Iris pigment epithelial cell (primary cell): ENCODE results near the gene APOC1.
A peak's percentile ranks its signal among the peaks of the same experiment; 100 is the strongest.
"Not testable (repeated sequence)": the region's sequence is repeated elsewhere in the genome, so short reads cannot be mapped to it uniquely, and the experiment has no call there.

Experiments
- DNase-seq: peaks from one replicate; pipeline ENCODE4 v3.0.0-alpha.2; 2011; ENCODE audit warnings: low read depth

Gene APOC1

DNA sequence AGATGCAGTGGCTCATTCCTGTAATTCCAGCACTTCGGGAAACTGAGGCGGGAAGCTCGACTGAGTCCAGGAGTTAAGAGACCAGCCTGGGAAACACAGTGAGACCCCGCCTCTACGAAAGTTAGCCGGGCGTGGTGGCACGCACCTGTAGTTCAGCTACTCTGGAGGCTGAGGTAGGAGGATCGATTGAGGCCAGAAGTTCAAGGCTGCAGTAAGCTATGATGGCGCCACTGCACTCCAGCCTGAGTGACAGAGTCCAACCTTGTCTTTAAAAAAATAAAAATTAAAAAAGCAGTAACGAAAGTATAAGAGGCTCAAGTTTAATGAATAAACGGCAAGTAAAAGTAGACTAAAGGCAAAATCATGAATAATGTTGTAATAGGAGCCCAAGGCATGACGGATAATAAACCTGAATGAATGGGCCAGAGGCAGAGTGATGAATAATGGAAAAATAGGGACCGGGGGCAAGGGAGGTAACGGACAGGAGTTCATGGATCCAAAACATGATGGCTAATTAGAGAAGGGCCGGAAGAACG lies 24.5 kb upstream of the APOC1 start:
- DNase-seq = no peak

DNA sequence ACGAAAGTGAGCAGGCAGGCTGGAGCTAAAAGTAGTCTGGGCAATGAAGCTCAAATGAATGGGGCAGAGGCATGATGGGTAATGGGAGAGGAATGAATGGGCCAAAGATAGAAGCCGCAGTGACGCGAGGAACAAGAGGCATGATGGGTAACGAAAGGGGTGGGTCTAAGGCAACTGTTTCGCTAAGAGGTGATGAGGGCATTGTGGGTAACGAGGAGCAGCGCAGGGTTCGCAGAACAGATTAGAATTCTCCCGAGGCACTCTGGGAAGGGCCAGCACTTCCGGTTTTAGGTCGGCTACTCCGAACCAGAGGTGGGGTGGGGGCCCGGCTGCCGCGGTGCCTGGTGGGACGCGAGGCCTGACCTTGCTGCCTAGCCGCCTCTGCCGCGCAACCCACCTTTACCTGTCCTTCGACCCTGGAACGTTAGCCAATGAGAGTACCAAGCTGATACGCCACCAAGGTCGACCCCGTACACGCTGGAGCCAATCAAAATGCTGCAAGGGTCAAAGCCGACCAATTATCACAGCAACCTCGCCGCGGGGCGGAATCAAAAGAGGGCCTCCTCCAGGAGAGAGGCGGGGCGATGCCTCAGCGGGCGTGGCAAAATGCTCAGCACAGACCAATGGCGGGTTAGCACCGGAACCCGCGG lies 23.9 kb upstream of the APOC1 start:
- DNase-seq = peak; percentile 100

DNA sequence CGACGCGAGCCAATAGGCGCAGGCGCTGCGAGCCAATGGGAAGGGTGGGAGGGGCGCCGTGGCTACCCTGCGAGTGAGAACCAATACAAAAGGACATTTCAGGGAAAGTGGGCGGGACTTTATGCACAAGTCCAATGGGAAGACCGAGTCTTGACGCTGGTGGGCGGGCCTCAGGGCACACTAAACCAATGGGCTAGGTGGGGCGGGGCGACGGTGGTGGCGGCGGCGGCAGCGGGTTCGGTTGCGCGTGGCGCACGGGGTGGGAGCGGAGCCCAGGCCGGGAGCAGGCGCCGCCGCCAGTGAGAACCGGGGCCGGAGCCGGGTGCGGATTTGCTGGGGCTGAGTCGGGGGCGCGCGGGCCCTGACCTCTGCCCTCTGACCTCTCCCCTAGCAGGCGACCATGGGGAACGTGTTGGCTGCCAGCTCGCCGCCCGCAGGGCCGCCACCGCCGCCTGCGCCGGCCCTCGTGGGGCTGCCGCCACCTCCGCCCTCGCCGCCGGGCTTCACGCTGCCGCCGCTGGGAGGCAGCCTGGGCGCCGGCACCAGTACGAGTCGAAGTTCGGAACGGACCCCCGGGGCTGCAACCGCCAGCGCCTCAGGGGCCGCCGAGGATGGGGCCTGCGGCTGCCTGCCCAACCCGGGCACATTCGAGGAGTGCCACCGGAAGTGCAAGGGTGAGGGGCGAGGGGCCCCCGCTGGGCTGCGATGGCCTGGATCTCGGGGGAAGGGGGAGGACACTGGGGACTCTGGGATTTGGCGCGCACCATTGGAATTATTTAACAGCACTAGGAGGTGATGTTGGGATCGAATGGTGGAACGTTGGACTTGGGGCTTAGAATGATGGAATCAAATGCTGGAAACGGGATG lies 23.2 kb upstream of the APOC1 start, which contains the start of gene TOMM40:
TOMM40 (plus strand) TSS at position 239 of the 867 bp plus-strand sequence; CDS start at position 401, 162 bp downstream.
- DNase-seq = peak; percentile 99

DNA sequence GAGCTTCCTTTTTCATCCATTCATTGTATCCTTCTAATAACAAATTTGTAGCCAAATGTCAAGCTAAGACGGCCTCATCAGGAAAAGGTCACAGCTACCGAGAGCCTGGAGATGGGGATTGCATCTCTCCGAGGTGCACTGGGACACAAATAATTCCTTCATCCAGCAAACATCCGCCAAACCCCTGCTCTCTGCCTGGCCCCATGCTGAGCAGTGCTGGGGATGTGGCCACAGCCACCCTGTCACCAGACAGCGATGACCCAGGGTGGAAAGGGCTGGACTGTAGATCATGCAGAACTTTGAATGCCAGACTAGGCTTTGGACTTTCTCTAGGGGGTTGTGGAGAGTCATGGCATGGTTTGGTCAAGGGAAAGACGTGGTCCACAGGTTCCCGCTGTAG lies 21.5 kb upstream of the APOC1 start:
- DNase-seq = no peak

DNA sequence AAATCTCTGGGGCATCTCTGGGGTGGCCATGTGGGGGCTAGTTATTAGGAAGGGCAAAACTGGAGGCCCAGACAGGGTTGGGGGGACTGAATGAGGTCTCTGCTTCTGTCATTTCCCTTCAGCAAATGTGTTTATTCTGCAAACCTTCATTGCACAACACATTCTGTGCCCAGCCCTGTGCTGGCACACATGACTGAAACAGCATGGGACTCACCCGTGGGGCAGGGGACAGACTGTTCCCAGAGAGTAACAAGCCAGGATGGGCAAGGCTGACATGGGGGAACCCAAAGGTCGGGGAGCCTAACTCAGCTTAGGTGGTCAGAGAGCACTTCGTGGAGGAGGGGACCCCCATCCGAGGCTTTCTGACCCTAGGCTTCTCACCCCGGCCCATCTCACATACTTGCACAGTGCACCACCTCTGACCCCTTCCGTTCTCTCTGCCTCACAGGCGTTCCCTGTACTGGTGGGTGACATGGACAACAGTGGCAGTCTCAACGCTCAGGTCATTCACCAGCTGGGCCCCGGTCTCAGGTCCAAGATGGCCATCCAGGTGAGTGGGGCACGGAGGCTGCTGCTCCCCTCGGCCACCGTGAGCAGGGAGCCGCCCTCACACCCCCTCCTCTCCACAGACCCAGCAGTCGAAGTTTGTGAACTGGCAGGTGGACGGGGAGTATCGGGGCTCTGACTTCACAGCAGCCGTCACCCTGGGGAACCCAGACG lies 20.9 kb upstream of the APOC1 start:
- no peak for DNase-seq

DNA sequence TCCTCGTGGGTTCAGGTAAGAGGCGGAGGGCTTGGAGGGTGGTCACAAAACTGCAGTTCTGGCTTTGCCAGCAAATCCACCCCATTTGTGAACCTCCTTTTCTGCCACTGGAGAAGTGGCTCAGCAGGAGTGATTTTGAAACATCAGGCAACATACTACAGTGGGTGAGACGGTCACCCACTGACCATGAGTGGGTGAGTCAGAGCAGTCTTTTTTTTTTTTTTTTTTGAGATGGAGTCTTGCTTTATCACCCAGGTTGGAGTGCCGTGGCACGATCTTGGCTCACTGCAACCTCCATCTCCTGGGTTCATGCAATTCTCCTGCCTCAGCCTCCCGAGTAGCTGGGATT lies 20.4 kb upstream of the APOC1 start:
- no peak for DNase-seq

DNA sequence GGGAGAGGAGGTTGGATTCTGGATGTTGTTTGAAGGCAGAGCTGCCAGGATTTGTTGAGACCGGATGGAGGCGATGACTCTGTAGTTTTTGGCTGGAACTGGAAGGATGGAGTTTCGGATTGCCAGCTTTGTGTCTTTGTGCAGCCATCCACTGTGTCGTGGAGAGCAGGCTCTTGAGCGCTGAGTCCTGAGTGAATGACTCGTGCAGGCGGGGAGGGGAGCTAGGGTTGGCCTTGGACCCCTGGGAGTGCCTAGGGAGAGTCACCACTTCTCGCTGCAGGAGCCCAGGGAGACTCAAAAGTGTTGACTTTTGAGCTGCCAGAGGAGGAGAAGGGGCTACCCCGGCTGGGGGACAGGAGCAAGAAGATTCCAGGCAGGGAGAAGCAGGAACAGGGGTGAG lies 19.5 kb upstream of the APOC1 start:
- DNase-seq = no peak

DNA sequence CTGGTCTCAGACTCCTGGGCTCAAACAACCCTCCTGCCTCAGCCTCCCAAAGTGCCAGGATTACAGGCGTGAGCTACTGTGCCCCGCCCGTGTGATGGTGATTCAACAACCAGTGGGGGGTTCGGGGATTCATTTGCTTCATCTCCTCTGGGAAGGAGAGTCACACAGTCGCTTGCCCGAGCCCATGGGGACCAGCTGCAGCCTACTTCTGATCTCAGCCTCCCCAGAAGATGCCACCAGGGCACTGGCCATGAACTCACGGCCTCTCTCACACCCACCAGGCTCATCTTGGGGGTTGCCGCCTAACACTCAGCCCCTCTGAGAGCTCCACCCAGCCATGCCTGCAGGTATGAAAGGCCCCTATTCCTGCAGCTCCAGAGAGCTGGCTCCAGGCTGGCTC lies 16.6 kb upstream of the APOC1 start:
- DNase-seq = no peak

DNA sequence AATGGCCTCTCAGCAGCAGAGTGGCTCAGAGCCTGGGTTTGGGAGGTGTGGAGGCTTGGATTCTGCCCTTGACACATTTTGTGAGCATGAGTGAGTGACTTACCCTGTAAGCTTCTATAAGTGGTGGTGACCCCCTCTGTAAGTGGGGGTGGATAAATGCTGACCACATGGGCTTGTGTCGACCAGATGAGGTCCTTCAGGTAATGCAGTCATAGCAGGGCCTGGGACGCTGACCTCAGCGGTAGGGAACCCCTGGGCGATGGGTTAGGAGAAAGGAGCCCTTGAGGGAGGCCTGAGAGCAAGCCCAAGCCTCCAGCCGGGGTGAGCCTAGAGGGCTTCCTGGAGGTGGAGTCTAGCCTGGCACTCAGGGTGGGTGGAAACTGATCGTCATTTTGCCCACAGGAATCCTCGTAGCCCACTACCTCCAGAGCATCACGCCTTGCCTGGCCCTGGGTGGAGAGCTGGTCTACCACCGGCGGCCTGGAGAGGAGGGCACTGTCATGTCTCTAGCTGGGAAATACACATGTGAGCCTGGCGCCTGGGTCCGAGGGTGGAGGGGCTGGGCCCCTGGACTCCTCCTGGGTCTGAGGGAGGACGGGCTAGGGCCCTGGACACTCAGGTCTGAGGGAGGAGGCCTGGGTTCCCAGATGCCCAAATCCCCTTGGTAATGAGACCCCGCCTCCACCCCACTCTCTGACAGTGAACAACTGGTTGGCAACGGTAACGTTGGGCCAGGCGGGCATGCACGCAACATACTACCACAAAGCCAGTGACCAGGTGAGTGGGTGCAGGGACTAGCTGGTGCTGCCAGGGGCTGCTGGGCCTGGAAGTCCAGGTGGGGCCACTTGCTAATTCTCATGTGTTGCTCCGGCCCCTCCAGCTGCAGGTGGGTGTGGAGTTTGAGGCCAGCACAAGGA lies 13.8 kb upstream of the APOC1 start:
- no peak for DNase-seq

DNA sequence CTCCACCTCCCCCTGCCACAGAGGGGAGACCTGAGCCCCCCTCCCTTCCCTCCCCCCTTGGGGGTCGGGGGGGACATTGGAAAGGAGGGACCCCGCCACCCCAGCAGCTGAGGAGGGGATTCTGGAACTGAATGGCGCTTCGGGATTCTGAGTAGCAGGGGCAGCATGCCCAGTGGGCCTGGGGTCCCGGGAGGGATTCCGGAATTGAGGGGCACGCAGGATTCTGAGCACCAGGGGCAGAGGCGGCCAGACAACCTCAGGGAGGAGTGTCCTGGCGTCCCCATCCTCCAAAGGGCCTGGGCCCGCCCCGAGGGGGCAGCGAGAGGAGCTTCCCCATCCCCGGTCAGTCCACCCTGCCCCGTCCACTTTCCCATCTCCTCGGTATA lies 11.2 kb upstream of the APOC1 start:
- no peak for DNase-seq

DNA sequence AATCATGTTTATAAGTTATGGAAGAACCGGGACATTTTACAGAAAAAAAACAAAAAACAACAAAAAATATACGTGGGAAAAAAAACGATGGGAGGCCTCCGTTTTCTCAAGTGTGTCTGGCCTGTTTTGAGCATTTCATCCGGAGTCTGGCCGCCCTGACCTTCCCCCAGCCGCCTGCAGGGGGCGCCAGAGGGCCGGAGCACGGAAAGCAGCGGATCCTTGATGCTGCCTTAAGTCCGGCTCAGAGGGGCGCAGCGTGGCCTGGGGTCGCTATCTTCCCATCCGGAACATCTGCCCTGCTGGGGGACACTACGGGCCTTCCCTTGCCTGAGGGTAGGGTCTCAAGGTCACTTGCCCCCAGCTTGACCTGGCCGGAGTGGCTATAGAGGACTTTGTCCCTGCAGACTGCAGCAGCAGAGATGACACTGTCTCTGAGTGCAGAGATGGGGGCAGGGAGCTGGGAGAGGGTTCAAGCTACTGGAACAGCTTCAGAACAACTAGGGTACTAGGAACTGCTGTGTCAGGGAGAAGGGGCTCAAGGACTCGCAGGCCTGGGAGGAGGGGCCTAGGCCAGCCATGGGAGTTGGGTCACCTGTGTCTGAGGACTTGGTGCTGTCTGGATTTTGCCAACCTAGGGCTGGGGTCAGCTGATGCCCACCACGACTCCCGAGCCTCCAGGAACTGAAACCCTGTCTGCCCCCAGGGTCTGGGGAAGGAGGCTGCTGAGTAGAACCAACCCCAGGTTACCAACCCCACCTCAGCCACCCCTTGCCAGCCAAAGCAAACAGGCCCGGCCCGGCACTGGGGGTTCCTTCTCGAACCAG lies 10.6 kb upstream of the APOC1 start:
- peak; percentile 59 for DNase-seq

DNA sequence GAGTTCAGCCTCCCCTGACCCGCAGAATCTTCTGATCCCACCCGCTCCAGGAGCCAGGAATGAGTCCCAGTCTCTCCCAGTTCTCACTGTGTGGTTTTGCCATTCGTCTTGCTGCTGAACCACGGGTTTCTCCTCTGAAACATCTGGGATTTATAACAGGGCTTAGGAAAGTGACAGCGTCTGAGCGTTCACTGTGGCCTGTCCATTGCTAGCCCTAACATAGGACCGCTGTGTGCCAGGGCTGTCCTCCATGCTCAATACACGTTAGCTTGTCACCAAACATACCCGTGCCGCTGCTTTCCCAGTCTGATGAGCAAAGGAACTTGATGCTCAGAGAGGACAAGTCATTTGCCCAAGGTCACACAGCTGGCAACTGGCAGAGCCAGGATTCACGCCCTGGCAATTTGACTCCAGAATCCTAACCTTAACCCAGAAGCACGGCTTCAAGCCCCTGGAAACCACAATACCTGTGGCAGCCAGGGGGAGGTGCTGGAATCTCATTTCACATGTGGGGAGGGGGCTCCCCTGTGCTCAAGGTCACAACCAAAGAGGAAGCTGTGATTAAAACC lies 9.9 kb upstream of the APOC1 start:
- no peak for DNase-seq

DNA sequence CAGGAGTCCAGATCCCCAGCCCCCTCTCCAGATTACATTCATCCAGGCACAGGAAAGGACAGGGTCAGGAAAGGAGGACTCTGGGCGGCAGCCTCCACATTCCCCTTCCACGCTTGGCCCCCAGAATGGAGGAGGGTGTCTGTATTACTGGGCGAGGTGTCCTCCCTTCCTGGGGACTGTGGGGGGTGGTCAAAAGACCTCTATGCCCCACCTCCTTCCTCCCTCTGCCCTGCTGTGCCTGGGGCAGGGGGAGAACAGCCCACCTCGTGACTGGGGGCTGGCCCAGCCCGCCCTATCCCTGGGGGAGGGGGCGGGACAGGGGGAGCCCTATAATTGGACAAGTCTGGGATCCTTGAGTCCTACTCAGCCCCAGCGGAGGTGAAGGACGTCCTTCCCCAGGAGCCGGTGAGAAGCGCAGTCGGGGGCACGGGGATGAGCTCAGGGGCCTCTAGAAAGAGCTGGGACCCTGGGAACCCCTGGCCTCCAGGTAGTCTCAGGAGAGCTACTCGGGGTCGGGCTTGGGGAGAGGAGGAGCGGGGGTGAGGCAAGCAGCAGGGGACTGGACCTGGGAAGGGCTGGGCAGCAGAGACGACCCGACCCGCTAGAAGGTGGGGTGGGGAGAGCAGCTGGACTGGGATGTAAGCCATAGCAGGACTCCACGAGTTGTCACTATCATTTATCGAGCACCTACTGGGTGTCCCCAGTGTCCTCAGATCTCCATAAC lies 8.8 kb upstream of the APOC1 start, which contains the start of gene APOE:
APOE (plus strand) TSS at position 360 of the 724 bp plus-strand sequence. CDS start 829 bp downstream, outside the sequence.
- no peak for DNase-seq

DNA sequence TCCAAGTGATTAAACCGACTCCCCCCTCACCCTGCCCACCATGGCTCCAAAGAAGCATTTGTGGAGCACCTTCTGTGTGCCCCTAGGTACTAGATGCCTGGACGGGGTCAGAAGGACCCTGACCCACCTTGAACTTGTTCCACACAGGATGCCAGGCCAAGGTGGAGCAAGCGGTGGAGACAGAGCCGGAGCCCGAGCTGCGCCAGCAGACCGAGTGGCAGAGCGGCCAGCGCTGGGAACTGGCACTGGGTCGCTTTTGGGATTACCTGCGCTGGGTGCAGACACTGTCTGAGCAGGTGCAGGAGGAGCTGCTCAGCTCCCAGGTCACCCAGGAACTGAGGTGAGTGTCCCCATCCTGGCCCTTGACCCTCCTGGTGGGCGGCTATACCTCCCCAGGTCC lies 6.8 kb upstream of the APOC1 start:
- no peak for DNase-seq

DNA sequence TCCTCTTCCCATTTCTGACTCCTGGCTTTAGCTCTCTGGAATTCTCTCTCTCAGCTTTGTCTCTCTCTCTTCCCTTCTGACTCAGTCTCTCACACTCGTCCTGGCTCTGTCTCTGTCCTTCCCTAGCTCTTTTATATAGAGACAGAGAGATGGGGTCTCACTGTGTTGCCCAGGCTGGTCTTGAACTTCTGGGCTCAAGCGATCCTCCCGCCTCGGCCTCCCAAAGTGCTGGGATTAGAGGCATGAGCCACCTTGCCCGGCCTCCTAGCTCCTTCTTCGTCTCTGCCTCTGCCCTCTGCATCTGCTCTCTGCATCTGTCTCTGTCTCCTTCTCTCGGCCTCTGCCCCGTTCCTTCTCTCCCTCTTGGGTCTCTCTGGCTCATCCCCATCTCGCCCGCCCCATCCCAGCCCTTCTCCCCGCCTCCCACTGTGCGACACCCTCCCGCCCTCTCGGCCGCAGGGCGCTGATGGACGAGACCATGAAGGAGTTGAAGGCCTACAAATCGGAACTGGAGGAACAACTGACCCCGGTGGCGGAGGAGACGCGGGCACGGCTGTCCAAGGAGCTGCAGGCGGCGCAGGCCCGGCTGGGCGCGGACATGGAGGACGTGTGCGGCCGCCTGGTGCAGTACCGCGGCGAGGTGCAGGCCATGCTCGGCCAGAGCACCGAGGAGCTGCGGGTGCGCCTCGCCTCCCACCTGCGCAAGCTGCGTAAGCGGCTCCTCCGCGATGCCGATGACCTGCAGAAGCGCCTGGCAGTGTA lies 6.2 kb upstream of the APOC1 start:
- DNase-seq = no peak

DNA sequence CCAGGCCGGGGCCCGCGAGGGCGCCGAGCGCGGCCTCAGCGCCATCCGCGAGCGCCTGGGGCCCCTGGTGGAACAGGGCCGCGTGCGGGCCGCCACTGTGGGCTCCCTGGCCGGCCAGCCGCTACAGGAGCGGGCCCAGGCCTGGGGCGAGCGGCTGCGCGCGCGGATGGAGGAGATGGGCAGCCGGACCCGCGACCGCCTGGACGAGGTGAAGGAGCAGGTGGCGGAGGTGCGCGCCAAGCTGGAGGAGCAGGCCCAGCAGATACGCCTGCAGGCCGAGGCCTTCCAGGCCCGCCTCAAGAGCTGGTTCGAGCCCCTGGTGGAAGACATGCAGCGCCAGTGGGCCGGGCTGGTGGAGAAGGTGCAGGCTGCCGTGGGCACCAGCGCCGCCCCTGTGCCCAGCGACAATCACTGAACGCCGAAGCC lies 5.6 kb upstream of the APOC1 start:
- DNase-seq = no peak

DNA sequence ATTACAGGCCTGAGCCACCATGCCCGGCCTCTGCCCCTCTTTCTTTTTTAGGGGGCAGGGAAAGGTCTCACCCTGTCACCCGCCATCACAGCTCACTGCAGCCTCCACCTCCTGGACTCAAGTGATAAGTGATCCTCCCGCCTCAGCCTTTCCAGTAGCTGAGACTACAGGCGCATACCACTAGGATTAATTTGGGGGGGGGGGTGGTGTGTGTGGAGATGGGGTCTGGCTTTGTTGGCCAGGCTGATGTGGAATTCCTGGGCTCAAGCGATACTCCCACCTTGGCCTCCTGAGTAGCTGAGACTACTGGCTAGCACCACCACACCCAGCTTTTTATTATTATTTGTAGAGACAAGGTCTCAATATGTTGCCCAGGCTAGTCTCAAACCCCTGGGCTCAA lies 4.6 kb upstream of the APOC1 start:
- DNase-seq = no peak

DNA sequence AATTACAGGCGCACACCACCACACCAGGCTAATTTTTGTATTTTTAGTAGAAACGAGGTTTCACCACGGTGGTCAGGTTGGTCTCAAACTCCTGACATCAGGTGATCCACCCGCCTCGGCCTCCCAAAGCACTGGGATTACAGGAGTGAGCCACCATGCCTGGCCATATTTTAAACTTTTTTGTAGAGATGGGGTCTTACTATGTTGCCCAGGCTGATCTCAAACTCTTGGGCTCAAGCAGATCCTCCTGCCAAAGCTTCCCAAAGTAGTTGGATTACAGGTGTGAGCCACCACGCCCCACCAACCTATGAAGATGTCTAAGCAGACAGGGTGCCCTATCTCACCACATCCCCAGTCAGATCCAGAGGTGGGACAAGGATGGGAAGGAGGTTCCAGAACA lies 2.5 kb upstream of the APOC1 start:
- not testable (repeated sequence) for DNase-seq

DNA sequence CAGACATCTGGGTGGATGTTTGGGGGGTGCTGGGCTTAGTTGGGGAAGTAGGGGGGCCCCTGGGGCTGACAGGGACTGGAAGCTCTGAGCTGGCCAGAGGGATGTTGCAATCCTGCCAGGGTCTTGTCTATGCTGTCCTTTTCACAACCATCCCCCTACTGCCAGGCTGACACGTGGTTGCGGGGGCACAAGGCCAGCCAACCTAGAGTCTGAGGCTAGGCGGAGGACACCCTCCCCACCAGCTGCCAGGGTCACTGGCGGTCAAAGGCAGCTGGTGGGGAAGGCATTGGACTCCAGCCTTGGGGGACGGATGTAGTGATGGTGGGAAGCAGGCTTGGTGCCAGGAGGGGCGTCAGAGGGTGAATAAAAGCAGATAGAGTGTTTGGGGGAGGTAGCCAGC lies 1.6 kb upstream of the APOC1 start:
- no peak for DNase-seq
